Astrocyte (in vitro differentiated cells and primary cell): ENCODE data around the gene HLCS.

Source experiments
- EZH2 ChIP-seq: IDR thresholded peaks from 2 replicates; pipeline ENCODE4 v1.6.1; 2012; ENCODE audit warnings: mild to moderate bottlenecking, low read length, inconsistent platforms; ENCODE audit not compliant: insufficient read depth
- TF ChIP-seq, protein P1 (sequence below): IDR thresholded peaks from 2 replicates; pipeline ENCODE4 v1.5.1; 2011; ENCODE audit warnings: low read depth, mild to moderate bottlenecking, inconsistent platforms, low read length, moderate library complexity; ENCODE audit not compliant: insufficient read depth

GRCh38 chr21:36768496-36768895, 198.0 kb downstream of the HLCS start:
- TF ChIP-seq, protein P1, sequence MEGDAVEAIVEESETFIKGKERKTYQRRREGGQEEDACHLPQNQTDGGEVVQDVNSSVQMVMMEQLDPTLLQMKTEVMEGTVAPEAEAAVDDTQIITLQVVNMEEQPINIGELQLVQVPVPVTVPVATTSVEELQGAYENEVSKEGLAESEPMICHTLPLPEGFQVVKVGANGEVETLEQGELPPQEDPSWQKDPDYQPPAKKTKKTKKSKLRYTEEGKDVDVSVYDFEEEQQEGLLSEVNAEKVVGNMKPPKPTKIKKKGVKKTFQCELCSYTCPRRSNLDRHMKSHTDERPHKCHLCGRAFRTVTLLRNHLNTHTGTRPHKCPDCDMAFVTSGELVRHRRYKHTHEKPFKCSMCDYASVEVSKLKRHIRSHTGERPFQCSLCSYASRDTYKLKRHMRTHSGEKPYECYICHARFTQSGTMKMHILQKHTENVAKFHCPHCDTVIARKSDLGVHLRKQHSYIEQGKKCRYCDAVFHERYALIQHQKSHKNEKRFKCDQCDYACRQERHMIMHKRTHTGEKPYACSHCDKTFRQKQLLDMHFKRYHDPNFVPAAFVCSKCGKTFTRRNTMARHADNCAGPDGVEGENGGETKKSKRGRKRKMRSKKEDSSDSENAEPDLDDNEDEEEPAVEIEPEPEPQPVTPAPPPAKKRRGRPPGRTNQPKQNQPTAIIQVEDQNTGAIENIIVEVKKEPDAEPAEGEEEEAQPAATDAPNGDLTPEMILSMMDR: no peak
- TF ChIP-seq EZH2: no peak
